Frontal cortex (tissue), 4 donors: Measurements from ENCODE around the gene ZNF662. TPM values are rescaled to one million over a fixed set of nuclear protein-coding genes. Genes with fewer than 3 reads are reported as not detected.

Experiments
- DNase-seq, 2 donors: peaks; one replicate each; pipeline ENCODE4 v3.0.0; 2012; ENCODE audit warnings: low spot score in 2 of 2
- FAIRE-seq: peaks from 2 replicates; lab custom pipeline; 2012; peaks lifted over from hg19 to GRCh38; lab: Jason Lieb, UNC
- total RNA-seq: library from RNA; depleted of rRNA; stranded (reverse); fragments of >200 nt; gene quantifications from one replicate; pipeline ENCODE4 v1.2.3, GENCODE V29; 2014
- donor health status: control.
- donor health status: control.
- donor health status: control.

The ZNF662 gene
- total RNA-seq, 1 donor from 2014 or later: 16.7 TPM

- DNase-seq: no peak
- FAIRE-seq: no peak
Observed at GRCh38 chr3:42934111-42934510, 28.2 kb downstream of the ZNF662 start.

- DNase-seq: no peak
- FAIRE-seq: no peak
Observed at GRCh38 chr3:42934910-42935309, 29.0 kb downstream of the ZNF662 start.

- DNase-seq (no peak), FAIRE-seq (no peak)
Observed at GRCh38 chr3:42935472-42935871, 29.5 kb downstream of the ZNF662 start.

- DNase-seq (peak in 1 of 2 donors; percentile 30), FAIRE-seq (no peak)
Observed at GRCh38 chr3:42936157-42936981, 30.4 kb downstream of the ZNF662 start.

- no peak for DNase-seq
- no peak for FAIRE-seq
Observed at GRCh38 chr3:42937334-42937733, 31.4 kb downstream of the ZNF662 start.

- FAIRE-seq: peak; percentile 64
- no peak for DNase-seq
Observed at GRCh38 chr3:42942693-42943092, 36.8 kb downstream of the ZNF662 start.

GRCh38 chr3:42946050-42946449, 40.1 kb downstream of the ZNF662 start:
- no peak for FAIRE-seq

GRCh38 chr3:42957573-42957972, 51.6 kb downstream of the ZNF662 start:
- no peak for DNase-seq
- FAIRE-seq: no peak

More at GRCh38 chr3:42946050-42946449, 40.1 kb downstream of the ZNF662 start:
- DNase-seq: no peak

- DNase-seq (no peak), FAIRE-seq (no peak)
Observed at GRCh38 chr3:42960282-42960681, 54.3 kb downstream of the ZNF662 start.

GRCh38 chr3:42960786-42961185, 54.8 kb downstream of the ZNF662 start:
- DNase-seq (no peak), FAIRE-seq (no peak)

- FAIRE-seq (no peak), DNase-seq (peak; percentile 28 to 52)
Observed at GRCh38 chr3:42961633-42962032, 55.7 kb downstream of the ZNF662 start.

- DNase-seq (no peak), FAIRE-seq (no peak)
Observed at GRCh38 chr3:42963269-42963668, 57.3 kb downstream of the ZNF662 start.

- FAIRE-seq (no peak), DNase-seq (no peak)
Observed at GRCh38 chr3:42964266-42964665, 58.3 kb downstream of the ZNF662 start.

Other genes starting within 250 kb of the ZNF662 start
- 0.41 TPM for gene KLHL40, start 220.6 kb upstream of the ZNF662 start, total RNA-seq
- not detected for gene HHATL, start 203.3 kb upstream of the ZNF662 start, total RNA-seq
- 2.4 TPM for gene CCDC13, start 132.9 kb upstream of the ZNF662 start, total RNA-seq
- 127 TPM for gene HIGD1A, start 101.7 kb upstream of the ZNF662 start, total RNA-seq
- not detected for gene ACKR2, start 96.7 kb upstream of the ZNF662 start, total RNA-seq
- gene CYP8B1, start 30.3 kb upstream of the ZNF662 start, total RNA-seq: not detected
- 4.5 TPM for gene GASK1A, start 73.2 kb downstream of the ZNF662 start, total RNA-seq
- gene POMGNT2, start 199.9 kb downstream of the ZNF662 start, total RNA-seq: 18.8 TPM